ENCODE measurements around the gene SSU72. TPM values are rescaled to one million over a fixed set of nuclear protein-coding genes. Genes with fewer than 3 reads are reported as not detected.
"Not testable (repeated sequence)": the region's sequence is repeated elsewhere in the genome, so short reads cannot be mapped to it uniquely, and the experiment has no call there.

The SSU72 gene
- total and polyA plus RNA-seq, 7 experiments from 2014 or later: 121 to 267 (median 143) TPM

DNA sequence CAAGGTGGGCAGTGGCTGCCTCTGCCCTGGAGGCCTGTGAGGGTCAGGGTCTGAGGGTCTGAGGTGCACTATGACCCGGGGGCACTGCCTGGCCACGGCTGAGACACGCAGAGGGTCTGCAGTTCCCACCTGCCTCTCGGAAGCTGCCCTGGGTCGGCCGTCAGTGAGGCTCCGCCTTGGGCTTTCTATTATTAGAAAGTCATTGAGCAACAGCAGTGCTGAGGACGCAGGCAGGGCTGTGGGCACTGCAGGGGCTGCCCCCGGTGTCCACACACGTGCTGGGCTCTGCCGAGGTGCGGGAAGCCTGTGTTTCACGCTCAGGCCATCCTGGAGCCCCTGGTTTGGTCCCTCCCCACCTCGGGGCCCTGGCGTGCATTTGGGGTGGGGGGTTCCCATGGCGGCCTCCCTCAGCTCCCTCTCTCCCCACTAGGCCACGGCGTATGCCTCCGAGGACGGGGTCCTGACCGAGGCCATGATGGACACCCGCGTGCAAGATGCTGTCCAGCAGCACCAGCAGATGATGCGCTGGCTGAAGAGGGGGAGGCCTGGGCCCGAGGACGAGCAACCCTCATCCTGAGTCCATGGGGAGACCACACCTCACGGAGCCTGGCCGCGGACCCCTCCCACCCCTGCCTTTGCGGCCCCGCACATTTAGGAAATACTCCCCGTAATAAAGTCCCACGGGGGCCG lies 65.7 kb downstream of the SSU72 start:
- H3K9me3 ChIP-seq (ENCODE audit: control insufficient read depth in 2 of 3, low read length in 3 of 3); ATAC-seq; H3K9me3 Mint-ChIP-seq; H3K4me3 Mint-ChIP-seq; H3K36me3 Mint-ChIP-seq; H3K27me3 Mint-ChIP-seq; H3K4me3 ChIP-seq (ENCODE audit: low read length); DNase-seq; H3K27ac ChIP-seq (ENCODE audit: low read depth, low read length); H3K27me3 ChIP-seq (ENCODE audit: control insufficient read depth in 2 of 2, insufficient read depth in 2 of 2, low read length in 2 of 2); H3K27ac Mint-ChIP-seq; CTCF ChIA-PET; POLR2A ChIA-PET; H3K4me1 ChIP-seq (ENCODE audit: control insufficient read depth in 2 of 2, insufficient read depth in 2 of 2, low read length in 2 of 2); H3K36me3 ChIP-seq (ENCODE audit: control insufficient read depth in 2 of 3, insufficient read depth in 3 of 3, low read length in 3 of 3); intact Hi-C loops (cut with micrococcal nuclease): not testable (repeated sequence)
- peaks cover 14 to 27% (median 22%) of the 10 kb centered on the region in 7 donors for H3K4me1 Mint-ChIP-seq

DNA sequence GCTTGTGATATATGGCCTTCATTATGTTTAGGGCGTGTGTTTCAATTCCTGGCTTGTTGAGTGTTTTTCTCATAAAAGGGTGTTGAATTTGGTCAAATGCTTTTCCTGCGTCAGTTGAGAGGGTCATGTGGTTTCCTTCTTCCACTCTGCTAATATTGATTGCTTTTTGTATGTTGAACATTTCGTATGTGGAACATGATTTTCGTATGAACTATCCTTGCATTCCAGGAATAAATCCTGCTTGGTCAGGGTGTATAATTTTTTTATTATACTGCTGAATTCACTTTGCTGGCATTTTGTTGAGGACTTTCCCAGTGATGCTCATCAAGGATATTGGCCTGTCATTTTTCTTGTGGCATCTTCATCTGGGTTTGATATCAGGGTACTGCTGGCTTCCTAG lies 67.4 kb downstream of the SSU72 start:
- intact Hi-C loops (cut with micrococcal nuclease): no loop called here
- Histone ChIP-seq H3K4me1 (ENCODE audit: control insufficient read depth in 2 of 2, insufficient read depth in 2 of 2, low read length in 2 of 2) (peaks cover 4 to 5% of the 10 kb centered on the region in 2 donors), H3K27me3 (ENCODE audit: control insufficient read depth in 2 of 2, insufficient read depth in 2 of 2, low read length in 2 of 2) (no peaks in the 10 kb centered on the region), H3K4me3 (ENCODE audit: low read length) (no peak overlapping the region), H3K9me3 (ENCODE audit: control insufficient read depth in 2 of 3, low read length in 3 of 3) (no peaks in the 10 kb centered on the region), H3K36me3 (ENCODE audit: control insufficient read depth in 2 of 3, insufficient read depth in 3 of 3, low read length in 3 of 3) (peaks cover 0 to 3% (median 0%) of the 10 kb centered on the region in 3 experiments), H3K27ac (ENCODE audit: low read depth, low read length) (no peak overlapping the region)
- Mint-ChIP-seq H3K4me3 (no peak overlapping the region), H3K36me3 (no peaks in the 10 kb centered on the region), H3K4me1 (peaks cover 14 to 25% (median 19%) of the 10 kb centered on the region in 7 donors), H3K27ac (peak overlapping the region in 1 of 9 donors; percentile 38), H3K9me3 (no peaks in the 10 kb centered on the region), H3K27me3 (no peaks in the 10 kb centered on the region)
- ATAC-seq: no peak
- no peak for DNase-seq
- ChIA-PET CTCF (no interaction called here), POLR2A (interaction anchor here (0.7 kb wide), 1 partner anchor 504 kb away, joined by 4 read pairs; no protein-coding TSS in a partner anchor)

DNA sequence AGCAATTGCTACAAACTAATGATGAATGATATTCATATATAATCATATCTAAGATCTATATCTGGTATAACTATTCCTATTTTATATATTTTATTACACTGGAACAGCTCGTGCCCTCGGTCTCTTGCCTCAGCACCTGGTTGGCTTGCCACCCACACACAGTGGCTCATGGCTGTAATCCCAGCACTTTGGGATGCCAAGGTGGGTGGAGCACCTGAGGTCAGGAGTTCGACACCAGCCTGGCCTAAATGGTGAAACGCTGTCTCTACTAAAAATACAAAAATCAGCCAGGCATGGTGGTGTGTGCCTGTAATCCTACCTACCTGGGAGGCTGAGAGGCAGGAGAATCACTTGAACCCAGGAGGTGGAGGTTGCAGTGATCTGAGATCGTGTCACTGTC lies 68.9 kb downstream of the SSU72 start:
- H3K27me3 Mint-ChIP-seq; H3K4me3 ChIP-seq (ENCODE audit: low read length); H3K4me1 ChIP-seq (ENCODE audit: control insufficient read depth in 2 of 2, insufficient read depth in 2 of 2, low read length in 2 of 2); H3K27me3 ChIP-seq (ENCODE audit: control insufficient read depth in 2 of 2, insufficient read depth in 2 of 2, low read length in 2 of 2); H3K27ac ChIP-seq (ENCODE audit: low read depth, low read length); DNase-seq; H3K9me3 ChIP-seq (ENCODE audit: control insufficient read depth in 2 of 3, low read length in 3 of 3); CTCF ChIA-PET; H3K9me3 Mint-ChIP-seq; H3K36me3 ChIP-seq (ENCODE audit: control insufficient read depth in 2 of 3, insufficient read depth in 3 of 3, low read length in 3 of 3); ATAC-seq; POLR2A ChIA-PET; H3K36me3 Mint-ChIP-seq: not testable (repeated sequence)
- peak overlapping the region; percentile 15 to 95 (median 84) for H3K4me3 Mint-ChIP-seq
- intact Hi-C loops (cut with micrococcal nuclease): loop anchor here (2.0 kb wide), 1 partner anchor 107 kb away; the partner anchor contains the start of gene CCNL2 (in 2 of the 2)
- H3K4me1 Mint-ChIP-seq: peaks cover 9 to 20% (median 14%) of the 10 kb centered on the region in 7 donors
- H3K27ac Mint-ChIP-seq: peak overlapping the region in 7 of 9 donors; percentile 19 to 89 (median 77)

DNA sequence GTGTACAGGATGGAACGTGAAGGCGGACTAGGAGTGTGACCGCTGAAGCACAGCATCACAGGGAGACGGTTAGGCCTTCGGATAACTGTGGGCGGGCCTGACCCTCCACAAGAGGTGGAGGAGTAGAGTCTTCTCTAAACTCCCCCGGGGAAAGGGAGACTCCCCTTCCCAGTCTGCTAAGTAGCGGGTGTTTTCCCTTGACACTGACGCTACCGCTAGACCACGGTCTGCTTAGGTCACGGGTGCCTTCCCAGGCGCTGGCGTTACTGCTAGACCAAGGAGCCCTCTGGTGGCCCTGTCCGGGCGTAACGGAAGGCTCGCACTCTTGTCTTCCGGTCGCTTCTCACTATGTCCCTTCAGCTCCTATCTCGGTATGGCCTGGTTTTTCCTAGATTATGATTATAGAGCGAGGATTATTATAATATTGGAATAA lies 69.3 kb downstream of the SSU72 start:
- Histone ChIP-seq H3K4me3 (ENCODE audit: low read length) (peak overlapping the region; percentile 30), H3K27ac (ENCODE audit: low read depth, low read length) (peak overlapping the region; percentile 45)
- not testable (repeated sequence) for H3K4me1 ChIP-seq (ENCODE audit: control insufficient read depth in 2 of 2, insufficient read depth in 2 of 2, low read length in 2 of 2); H3K36me3 Mint-ChIP-seq; DNase-seq; H3K27me3 ChIP-seq (ENCODE audit: control insufficient read depth in 2 of 2, insufficient read depth in 2 of 2, low read length in 2 of 2); H3K36me3 ChIP-seq (ENCODE audit: control insufficient read depth in 2 of 3, insufficient read depth in 3 of 3, low read length in 3 of 3); H3K27me3 Mint-ChIP-seq; H3K9me3 ChIP-seq (ENCODE audit: control insufficient read depth in 2 of 3, low read length in 3 of 3); H3K9me3 Mint-ChIP-seq
- H3K27ac Mint-ChIP-seq: peak overlapping the region; percentile 71 to 94 (median 89)
- peak overlapping the region; percentile 74 to 95 (median 86) for H3K4me3 Mint-ChIP-seq
- intact Hi-C loops (cut with micrococcal nuclease): loop anchor here (2.0 kb wide), 1 partner anchor 107 kb away; the partner anchor contains the start of gene CCNL2 (in 2 of the 2)
- H3K4me1 Mint-ChIP-seq: peaks cover 8 to 18% (median 12%) of the 10 kb centered on the region in 7 donors
- ChIA-PET CTCF (interaction anchor here (1.1 to 1.2 kb wide), 2 partner anchors 16 to 64 kb away, joined by 3 read pairs; no protein-coding TSS in a partner anchor), POLR2A (interaction anchor here (1.2 kb wide), 1 partner anchor 110 kb away, joined by 3 read pairs; the partner anchor contains the start of gene MIB2)
- ATAC-seq: peak; percentile 75

DNA sequence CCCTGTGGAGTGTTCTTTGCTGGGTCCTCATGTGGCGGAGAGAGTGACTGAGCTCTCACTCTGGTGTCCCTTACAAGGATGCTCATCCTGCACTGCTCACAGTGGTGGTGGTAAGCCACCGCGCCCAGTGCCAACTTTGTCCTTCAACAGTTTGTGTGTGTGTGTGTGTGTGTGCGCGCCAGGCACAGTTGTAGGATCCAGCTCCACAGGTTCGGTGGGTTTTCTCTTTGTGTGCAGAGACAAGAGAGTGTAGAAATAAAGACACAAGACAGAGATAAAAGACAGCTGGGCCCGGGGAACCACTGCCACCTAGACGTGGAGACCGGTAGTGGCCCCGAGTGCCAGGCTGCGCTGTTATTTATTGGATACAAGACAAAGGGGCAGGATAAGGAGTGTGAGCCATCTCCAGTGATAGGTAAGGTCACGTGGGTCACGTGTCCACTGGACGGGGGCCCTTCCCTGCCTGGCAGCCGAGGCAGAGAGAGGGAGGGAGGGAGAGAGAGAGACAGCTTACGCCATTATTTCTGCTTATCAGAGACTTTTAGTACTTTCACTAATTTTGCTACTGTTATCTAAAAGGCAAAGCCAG lies 69.8 kb downstream of the SSU72 start:
- DNase-seq (peak; percentile 52 to 77 (median 73)), ATAC-seq (peak; percentile 75)
- Mint-ChIP-seq H3K4me3 (peak overlapping the region; percentile 74 to 95 (median 86)), H3K27ac (peak overlapping the region; percentile 71 to 94 (median 89)), H3K4me1 (peaks cover 8 to 18% (median 12%) of the 10 kb centered on the region in 7 donors)
- ChIA-PET POLR2A (interaction anchor here (0.6 to 1.2 kb wide), 3 partner anchors 69 to 111 kb away, joined by 3 read pairs; partner anchors contain the start of gene MIB2), CTCF (interaction anchor here (0.6 to 1.2 kb wide), 5 partner anchors 17 to 318 kb away, joined by 3 to 4 read pairs (median 3); no protein-coding TSS in a partner anchor)
- not testable (repeated sequence) for H3K9me3 Mint-ChIP-seq; H3K36me3 Mint-ChIP-seq; H3K27me3 Mint-ChIP-seq; H3K9me3 ChIP-seq (ENCODE audit: control insufficient read depth in 2 of 3, low read length in 3 of 3); H3K27me3 ChIP-seq (ENCODE audit: control insufficient read depth in 2 of 2, insufficient read depth in 2 of 2, low read length in 2 of 2); H3K4me1 ChIP-seq (ENCODE audit: control insufficient read depth in 2 of 2, insufficient read depth in 2 of 2, low read length in 2 of 2); H3K36me3 ChIP-seq (ENCODE audit: control insufficient read depth in 2 of 3, insufficient read depth in 3 of 3, low read length in 3 of 3)
- H3K27ac ChIP-seq (ENCODE audit: low read depth, low read length): peak overlapping the region; percentile 45
- H3K4me3 ChIP-seq (ENCODE audit: low read length): peak overlapping the region; percentile 30
- intact Hi-C loops (cut with micrococcal nuclease): loop anchor here (2.0 kb wide), 1 partner anchor 106 kb away; the partner anchor contains the start of gene CCNL2 (in 2 of the 2)

GRCh38 chr1:1495461-1495975 lies 79.1 kb downstream of the SSU72 start:
- H3K9me3 ChIP-seq (ENCODE audit: control insufficient read depth in 2 of 3, low read length in 3 of 3): peaks cover 0 to 13% (median 0%) of the 10 kb centered on the region in 3 experiments
- Mint-ChIP-seq H3K9me3 (peaks cover 0 to 16% (median 7%) of the 10 kb centered on the region in 11 donors), H3K36me3 (peaks cover 5 to 35% (median 21%) of the 10 kb centered on the region in 5 donors)
- peaks cover 0 to 44% (median 0%) of the 10 kb centered on the region in 3 experiments for H3K36me3 ChIP-seq (ENCODE audit: control insufficient read depth in 2 of 3, insufficient read depth in 3 of 3, low read length in 3 of 3)
- H3K27me3 ChIP-seq (ENCODE audit: control insufficient read depth in 2 of 2, insufficient read depth in 2 of 2, low read length in 2 of 2); H3K27ac Mint-ChIP-seq; H3K4me3 ChIP-seq (ENCODE audit: low read length); POLR2A ChIA-PET; DNase-seq; ATAC-seq; CTCF ChIA-PET; H3K4me1 ChIP-seq (ENCODE audit: control insufficient read depth in 2 of 2, insufficient read depth in 2 of 2, low read length in 2 of 2); intact Hi-C loops (cut with micrococcal nuclease); H3K27me3 Mint-ChIP-seq; H3K4me3 Mint-ChIP-seq; H3K27ac ChIP-seq (ENCODE audit: low read depth, low read length); H3K4me1 Mint-ChIP-seq: not testable (repeated sequence)

All from naive thymus-derived CD4-positive, alpha-beta T cell (primary cell).